BLaER1 (cell line): ENCODE results near the gene IRX4.

ENCODE experiments used
- H3K27ac ChIP-seq: shearing (Covaris generic); formaldehyde crosslinking; 2 replicates; pipeline ENCODE4 v1.8.1; 2022
- H3K27me3 ChIP-seq: shearing (Covaris generic); formaldehyde crosslinking; 2 replicates; pipeline ENCODE4 v1.8.1; 2022
- H3K36me3 ChIP-seq: shearing (Covaris generic); formaldehyde crosslinking; 2 replicates; pipeline ENCODE4 v1.8.1; 2022
- H3K4me1 ChIP-seq: shearing (Covaris generic); formaldehyde crosslinking; 2 replicates; pipeline ENCODE4 v1.8.1; 2022
- H3K4me2 ChIP-seq: shearing (Covaris generic); formaldehyde crosslinking; 2 replicates; pipeline ENCODE4 v1.8.1; 2022
- H3K4me3 ChIP-seq: shearing (Covaris generic); formaldehyde crosslinking; 2 replicates; pipeline ENCODE4 v1.8.1; 2022
- H3K9ac ChIP-seq: shearing (Covaris generic); formaldehyde crosslinking; 2 replicates; pipeline ENCODE4 v1.8.1; 2022
- H3K9me3 ChIP-seq: shearing (Covaris generic); formaldehyde crosslinking; 2 replicates; pipeline ENCODE4 v1.8.1; 2022
- H4K20me1 ChIP-seq: shearing (Covaris generic); formaldehyde crosslinking; 2 replicates; pipeline ENCODE4 v1.8.1; 2022
- Cebpa-rat ChIP-seq: shearing (Covaris generic); IDR thresholded peaks from 2 replicates; pipeline ENCODE4 v1.8.1; 2022

The IRX4 gene

GRCh38 chr5:1834022-1834551 lies 48.6 kb downstream of the IRX4 start:
- Histone ChIP-seq H3K27ac (no peak overlapping the region), H4K20me1 (no peaks in the 10 kb centered on the region), H3K4me2 (no peak overlapping the region), H3K27me3 (peaks cover 19% of the 10 kb centered on the region), H3K4me3 (no peak overlapping the region), H3K9ac (no peak overlapping the region), H3K36me3 (no peaks in the 10 kb centered on the region), H3K9me3 (no peaks in the 10 kb centered on the region), H3K4me1 (peaks cover 39% of the 10 kb centered on the region)
- TF ChIP-seq Cebpa-rat, result no peak

GRCh38 chr5:1833264-1834021 lies 49.3 kb downstream of the IRX4 start:
- H4K20me1 ChIP-seq, result no peaks in the 10 kb centered on the region
- H3K4me1 ChIP-seq, result peaks cover 39% of the 10 kb centered on the region
- no peak for TF ChIP-seq Cebpa-rat
- H3K27me3 ChIP-seq, result peaks cover 19% of the 10 kb centered on the region
- H3K9me3 ChIP-seq, result no peaks in the 10 kb centered on the region
- no peak overlapping the region for H3K9ac ChIP-seq
- no peak overlapping the region; the same call in 1 of the 2 replicates for H3K4me2 ChIP-seq
- no peaks in the 10 kb centered on the region for H3K36me3 ChIP-seq
- H3K4me3 ChIP-seq, result no peak overlapping the region
- no peak overlapping the region for H3K27ac ChIP-seq

- H3K27me3 ChIP-seq, result peaks cover 18% of the 10 kb centered on the region
- peak overlapping the region; percentile 67 for H3K4me2 ChIP-seq
- no peak overlapping the region for H3K4me3 ChIP-seq
- H3K4me1 ChIP-seq, result peaks cover 39% of the 10 kb centered on the region
- H3K9me3 ChIP-seq, result no peaks in the 10 kb centered on the region
- TF ChIP-seq Cebpa-rat, result no peak
- no peak overlapping the region for H3K27ac ChIP-seq
- no peaks in the 10 kb centered on the region for H3K36me3 ChIP-seq
- H4K20me1 ChIP-seq, result no peaks in the 10 kb centered on the region
- H3K9ac ChIP-seq, result no peak overlapping the region
Measured at GRCh38 chr5:1832511-1833250, 50.0 kb downstream of the IRX4 start.

- no peaks in the 10 kb centered on the region for H4K20me1 ChIP-seq
- H3K9ac ChIP-seq, result 0 out of 2 replicates have a peak overlapping the region, but pooled peaks have one; percentile 11
- H3K27ac ChIP-seq, result no peak overlapping the region
Measured at GRCh38 chr5:1831677-1832313, 50.9 kb downstream of the IRX4 start.

GRCh38 chr5:1831257-1831656 lies 51.5 kb downstream of the IRX4 start:
- Histone ChIP-seq H3K4me3 (no peak overlapping the region), H4K20me1 (no peaks in the 10 kb centered on the region), H3K4me1 (peaks cover 31% of the 10 kb centered on the region), H3K4me2 (peak overlapping the region; percentile 67), H3K27ac (no peak overlapping the region), H3K36me3 (peaks cover 5% of the 10 kb centered on the region), H3K9ac (no peak overlapping the region), H3K27me3 (peaks cover 3% of the 10 kb centered on the region), H3K9me3 (no peaks in the 10 kb centered on the region)
- TF ChIP-seq Cebpa-rat, result no peak

More at GRCh38 chr5:1831677-1832313, 50.9 kb downstream of the IRX4 start:
- Histone ChIP-seq H3K4me2 (peak overlapping the region; percentile 67), H3K36me3 (no peaks in the 10 kb centered on the region; the same call in 1 of the 2 replicates), H3K4me1 (peaks cover 36% of the 10 kb centered on the region), H3K9me3 (no peaks in the 10 kb centered on the region), H3K4me3 (no peak overlapping the region), H3K27me3 (peaks cover 9% of the 10 kb centered on the region)
- no peak for TF ChIP-seq Cebpa-rat

- Histone ChIP-seq H3K27ac (no peak overlapping the region), H3K9ac (no peak overlapping the region), H3K4me3 (no peak overlapping the region), H3K4me1 (peaks cover 29% of the 10 kb centered on the region), H3K27me3 (no peaks in the 10 kb centered on the region; the same call in 1 of the 2 replicates), H4K20me1 (no peaks in the 10 kb centered on the region), H3K4me2 (no peak overlapping the region), H3K9me3 (no peaks in the 10 kb centered on the region), H3K36me3 (peaks cover 11% of the 10 kb centered on the region)
- TF ChIP-seq Cebpa-rat, result no peak
Measured at GRCh38 chr5:1830571-1831228, 52.0 kb downstream of the IRX4 start.

GRCh38 chr5:1827886-1828397 lies 54.8 kb downstream of the IRX4 start:
- no peaks in the 10 kb centered on the region for H3K9me3 ChIP-seq
- 0 out of 2 replicates have a peak overlapping the region, but pooled peaks have one; percentile 11 for H3K4me2 ChIP-seq
- H3K27me3 ChIP-seq, result no peaks in the 10 kb centered on the region
- TF ChIP-seq Cebpa-rat, result no peak
- no peak overlapping the region for H3K9ac ChIP-seq
- H3K4me3 ChIP-seq, result no peak overlapping the region
- no peaks in the 10 kb centered on the region for H4K20me1 ChIP-seq
- H3K4me1 ChIP-seq, result peaks cover 29% of the 10 kb centered on the region
- peaks cover 38% of the 10 kb centered on the region for H3K36me3 ChIP-seq
- no peak overlapping the region for H3K27ac ChIP-seq
